HepG2 (cell line): Measurements from ENCODE around the gene APEX1. TPM values are rescaled to one million over a fixed set of nuclear protein-coding genes. Genes with fewer than 3 reads are reported as not detected.

Source experiments
- ATF1 ChIP-seq: IDR thresholded peaks from 2 replicates; pipeline ENCODE4 v1.6.1; 2016; ENCODE audit warnings: mild to moderate bottlenecking, control low read depth
- ATF7-NPFF ChIP-seq: sonication (generic); formaldehyde crosslinking; IDR thresholded peaks from 2 replicates; pipeline ENCODE4 v1.8.1; 2023; ENCODE audit warnings: mild to moderate bottlenecking, low read depth, missing genetic modification reagents, moderate library complexity
- GTF2F1 ChIP-seq: fragments of 150-350 bp; IDR thresholded peaks from 2 replicates; pipeline ENCODE4 v1.6.1; 2014; ENCODE audit warnings: low read length
- IRX3 ChIP-seq: sonication (generic); formaldehyde crosslinking; IDR thresholded peaks from 2 replicates; pipeline ENCODE4 v1.8.1; 2023; ENCODE audit warnings: mild to moderate bottlenecking, low read depth, missing genetic modification reagents, borderline replicate concordance
- JUND ChIP-seq: sonication (generic); formaldehyde crosslinking; IDR thresholded peaks from 2 replicates; pipeline ENCODE4 v1.8.0; 2022; ENCODE audit warnings: mild to moderate bottlenecking, missing genetic modification reagents
- KAT8 ChIP-seq: IDR thresholded peaks from 2 replicates; pipeline ENCODE4 v1.6.1; 2016; ENCODE audit warnings: missing genetic modification reagents, missing compliant biosample characterization
- LBX2 ChIP-seq: sonication (generic); formaldehyde crosslinking; IDR thresholded peaks from 2 replicates; pipeline ENCODE4 v1.5.0; 2020; ENCODE audit warnings: missing genetic modification reagents, mild to moderate bottlenecking, borderline replicate concordance
- LCORL ChIP-seq, 2 experiments: fragments of 450-650 bp in 1 of 2; sonication (generic) in 1 of 2; formaldehyde crosslinking in 1 of 2; IDR thresholded peaks; 2 replicates each; pipeline versions ENCODE4 v1.5.0 to v1.6.1; 2017 to 2020; ENCODE audit warnings: antibody characterized with exemption in 1 of 2, missing genetic modification reagents in 1 of 2
- MIER3 ChIP-seq: IDR thresholded peaks from 2 replicates; pipeline ENCODE4 v1.6.1; 2016; ENCODE audit warnings: missing compliant biosample characterization, borderline replicate concordance
- NCOA2 ChIP-seq: sonication (generic); formaldehyde crosslinking; IDR thresholded peaks from 2 replicates; pipeline ENCODE4 v1.8.0; 2022; ENCODE audit warnings: inconsistent platforms
- POGZ ChIP-seq: sonication (generic); formaldehyde crosslinking; IDR thresholded peaks from 2 replicates; pipeline ENCODE4 v1.4.0; 2020; ENCODE audit warnings: mild to moderate bottlenecking, missing genetic modification reagents
- RFX3 ChIP-seq: IDR thresholded peaks from 2 replicates; pipeline ENCODE4 v1.6.1; 2016; ENCODE audit warnings: missing biosample characterization, missing genetic modification reagents
- SIX1 ChIP-seq: sonication (generic); formaldehyde crosslinking; IDR thresholded peaks from 2 replicates; pipeline ENCODE4 v1.4.0; 2020; ENCODE audit warnings: missing genetic modification reagents, borderline replicate concordance
- TRIM22 ChIP-seq: fragments of 450-650 bp; IDR thresholded peaks from 2 replicates; pipeline ENCODE4 v1.6.1; 2017
- ZBTB14 ChIP-seq: sonication (generic); formaldehyde crosslinking; IDR thresholded peaks from 2 replicates; pipeline ENCODE4 v1.4.0; 2020; ENCODE audit warnings: missing genetic modification reagents
- ZFP91 ChIP-seq: sonication (generic); formaldehyde crosslinking; IDR thresholded peaks from 2 replicates; pipeline ENCODE4 v1.9.0; 2022; ENCODE audit warnings: missing genetic modification reagents, mild to moderate bottlenecking, borderline replicate concordance
- ZFX ChIP-seq: sonication (generic); formaldehyde crosslinking; IDR thresholded peaks from 2 replicates; pipeline ENCODE4 v1.4.0; 2020; ENCODE audit warnings: mild to moderate bottlenecking, low read depth, missing genetic modification reagents, moderate library complexity
- ZMYM4 ChIP-seq: sonication (generic); formaldehyde crosslinking; IDR thresholded peaks from 2 replicates; pipeline ENCODE4 v1.8.1; 2023; ENCODE audit warnings: mild to moderate bottlenecking, missing genetic modification reagents
- ZNF101 ChIP-seq: sonication (generic); formaldehyde crosslinking; IDR thresholded peaks from 2 replicates; pipeline ENCODE4 v1.4.0; 2020; ENCODE audit warnings: mild to moderate bottlenecking, low read depth, missing genetic modification reagents, borderline replicate concordance
- ZNF17 ChIP-seq: sonication (generic); formaldehyde crosslinking; IDR thresholded peaks from 2 replicates; pipeline ENCODE4 v1.5.0; 2020; ENCODE audit warnings: mild to moderate bottlenecking, missing genetic modification reagents
- ZNF34 ChIP-seq: sonication (generic); formaldehyde crosslinking; IDR thresholded peaks from 2 replicates; pipeline ENCODE4 v1.4.0; 2020; ENCODE audit warnings: mild to moderate bottlenecking, missing genetic modification reagents, borderline replicate concordance
- ZNF501 ChIP-seq: sonication (generic); formaldehyde crosslinking; IDR thresholded peaks from 2 replicates; pipeline ENCODE4 v1.5.1; 2020; ENCODE audit warnings: mild to moderate bottlenecking, moderate library complexity, missing genetic modification reagents
- ZNF530 ChIP-seq: sonication (generic); formaldehyde crosslinking; IDR thresholded peaks from 2 replicates; pipeline ENCODE4 v1.5.0; 2020; ENCODE audit warnings: low read depth, mild to moderate bottlenecking, missing genetic modification reagents
- ZNF558 ChIP-seq: sonication (generic); formaldehyde crosslinking; IDR thresholded peaks from 2 replicates; pipeline ENCODE4 v1.9.0; 2022; ENCODE audit warnings: mild to moderate bottlenecking, missing genetic modification reagents, borderline replicate concordance
- polyA plus RNA-seq, 8 experiments: library from polyadenylated mRNA; depleted of rRNA in 3 of 8; stranded (reverse) in 7 of 8; unstranded in 1 of 8; fragments of >200 nt; fragmentation: Illumina TruSeq in 4 of 8; extraction: Trizol in 4 of 8; gene quantifications; 2 replicates each; pipeline versions ENCODE4 v1.2.1 to v1.2.3, GENCODE V29; 2011 to 2016; ENCODE audit warnings: low read depth in 4 of 8, missing spikeins in 1 of 8, mixed read lengths in 1 of 8; ENCODE audit not compliant: insufficient read depth in 1 of 8
- total RNA-seq, 5 experiments: library from RNA; depleted of rRNA; stranded (reverse); fragments of >200 nt; fragmentation: Illumina TruSeq; extraction: Trizol; gene quantifications; 2 replicates each; pipeline ENCODE4 v1.2.3, GENCODE V29; 2016; ENCODE audit warnings: low read depth in 1 of 5
- TF ChIP-seq, protein P1 (sequence below): sonication (generic); formaldehyde crosslinking; IDR thresholded peaks from 2 replicates; pipeline ENCODE4 v1.4.0; 2020; ENCODE audit warnings: missing genetic modification reagents

Gene APEX1
- total and polyA plus RNA-seq, 2 of the 13 experiments (the other 11 are each of a cell fraction or from before 2014, with no cell fraction given): 171 to 405 TPM

DNA sequence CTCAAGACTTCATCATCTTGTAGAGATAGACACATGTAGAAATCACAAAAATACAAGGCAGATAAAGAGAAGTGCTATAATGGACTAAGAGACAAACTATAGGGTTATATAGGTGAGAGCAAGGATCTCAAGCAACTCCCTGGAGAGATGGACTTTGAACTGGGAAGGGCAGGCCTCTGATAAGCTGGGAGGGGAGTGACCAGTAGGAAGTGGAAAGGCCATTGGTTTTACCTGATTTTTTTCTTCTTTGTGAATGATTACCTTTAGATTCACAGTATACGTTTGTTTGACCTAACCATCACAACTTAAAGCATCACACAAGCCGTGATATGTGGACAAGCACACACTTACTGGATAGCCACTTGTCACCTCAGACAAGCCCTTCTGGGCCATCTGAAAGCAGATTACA is 36.5 kb upstream of the APEX1 start (continued):
- TF ChIP-seq ZNF530 (CRISPR knock-in tag): no peak
- no peak for TF ChIP-seq ZFP91 (CRISPR knock-in tag)
- TF ChIP-seq MIER3 (CRISPR knock-in tag): no peak
- TF ChIP-seq LBX2 (CRISPR knock-in tag): no peak
- no peak for TF ChIP-seq SIX1 (CRISPR knock-in tag)
- TF ChIP-seq ZNF34: no peak
- TF ChIP-seq ZFX (CRISPR knock-in tag): no peak
- no peak for TF ChIP-seq ATF7-NPFF (CRISPR knock-in tag)
- TF ChIP-seq ATF1: no peak
- TF ChIP-seq, protein P1, sequence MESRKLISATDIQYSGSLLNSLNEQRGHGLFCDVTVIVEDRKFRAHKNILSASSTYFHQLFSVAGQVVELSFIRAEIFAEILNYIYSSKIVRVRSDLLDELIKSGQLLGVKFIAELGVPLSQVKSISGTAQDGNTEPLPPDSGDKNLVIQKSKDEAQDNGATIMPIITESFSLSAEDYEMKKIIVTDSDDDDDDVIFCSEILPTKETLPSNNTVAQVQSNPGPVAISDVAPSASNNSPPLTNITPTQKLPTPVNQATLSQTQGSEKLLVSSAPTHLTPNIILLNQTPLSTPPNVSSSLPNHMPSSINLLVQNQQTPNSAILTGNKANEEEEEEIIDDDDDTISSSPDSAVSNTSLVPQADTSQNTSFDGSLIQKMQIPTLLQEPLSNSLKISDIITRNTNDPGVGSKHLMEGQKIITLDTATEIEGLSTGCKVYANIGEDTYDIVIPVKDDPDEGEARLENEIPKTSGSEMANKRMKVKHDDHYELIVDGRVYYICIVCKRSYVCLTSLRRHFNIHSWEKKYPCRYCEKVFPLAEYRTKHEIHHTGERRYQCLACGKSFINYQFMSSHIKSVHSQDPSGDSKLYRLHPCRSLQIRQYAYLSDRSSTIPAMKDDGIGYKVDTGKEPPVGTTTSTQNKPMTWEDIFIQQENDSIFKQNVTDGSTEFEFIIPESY (CRISPR knock-in tag): no peak
- TF ChIP-seq RFX3 (CRISPR knock-in tag): no peak
- TF ChIP-seq ZNF501 (CRISPR knock-in tag): no peak
- no peak for TF ChIP-seq GTF2F1
- TF ChIP-seq KAT8 (CRISPR knock-in tag): peak; percentile 33; the same call in 1 of the 2 replicates
- no peak for TF ChIP-seq TRIM22
- no peak for TF ChIP-seq POGZ (CRISPR knock-in tag)
- TF ChIP-seq ZNF558 (CRISPR knock-in tag): no peak
- no peak for TF ChIP-seq JUND (CRISPR knock-in tag)
- TF ChIP-seq NCOA2 (CRISPR knock-in tag): no peak
- no peak for TF ChIP-seq ZBTB14 (CRISPR knock-in tag)
- no peak for TF ChIP-seq ZNF101 (CRISPR knock-in tag)
- no peak for TF ChIP-seq ZMYM4 (CRISPR knock-in tag)
- no peak for TF ChIP-seq LCORL (IDR thresholded peaks at IDR 0.05)
- 0 out of 2 replicates have a peak, but pooled peaks have one; percentile 17 for TF ChIP-seq LCORL (CRISPR knock-in tag; IDR thresholded peaks at IDR 0.05)
- no peak for TF ChIP-seq ZNF17 (CRISPR knock-in tag)
- TF ChIP-seq IRX3: no peak
